ENCODE results near the gene INPP5A. TPM values are rescaled to one million over a fixed set of nuclear protein-coding genes. Genes with fewer than 3 reads are reported as not detected.

INPP5A gene
- total RNA-seq, 1 donor from 2014 or later, result 29.5 TPM

DNA sequence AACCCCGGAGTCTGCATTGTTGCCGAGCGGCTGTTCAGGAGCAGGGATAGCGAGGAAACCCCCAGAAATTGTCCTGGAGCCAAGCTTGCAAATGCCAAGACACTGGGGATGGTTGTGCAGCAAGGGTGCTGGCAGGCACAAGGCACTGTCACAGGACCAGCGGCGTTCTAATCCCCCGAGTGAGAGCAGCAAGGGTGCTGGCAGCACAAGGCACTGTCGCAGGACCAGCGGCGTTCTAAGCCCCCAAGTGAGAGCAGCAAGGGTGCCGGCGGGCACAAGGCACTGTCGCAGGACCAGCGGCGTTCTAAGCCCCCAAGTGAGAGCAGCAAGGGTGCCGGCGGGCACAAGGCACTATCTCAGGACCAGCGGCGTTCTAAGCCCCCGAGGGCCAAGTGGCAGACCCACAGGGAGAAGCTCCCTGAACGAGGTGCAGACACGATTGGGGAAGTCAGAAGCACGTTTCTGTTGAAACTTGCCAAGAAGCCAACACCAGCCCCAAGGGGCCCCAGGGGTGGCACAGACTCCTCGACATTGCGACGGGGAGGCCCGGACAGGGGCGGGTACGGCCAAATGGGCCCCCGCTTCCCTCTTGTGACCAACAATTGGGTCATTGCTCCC lies 40.4 kb upstream of the INPP5A start:
- FAIRE-seq (no peak), DNase-seq (ENCODE audit: low read depth) (no peak)
- no peaks in the 10 kb centered on the region for H3K27me3 ChIP-seq (ENCODE audit: control insufficient read depth, insufficient read depth, low read length)
- no peaks in the 10 kb centered on the region for H3K36me3 ChIP-seq (ENCODE audit: control insufficient read depth, insufficient read depth, low read length)
- TF ChIP-seq, protein P1, sequence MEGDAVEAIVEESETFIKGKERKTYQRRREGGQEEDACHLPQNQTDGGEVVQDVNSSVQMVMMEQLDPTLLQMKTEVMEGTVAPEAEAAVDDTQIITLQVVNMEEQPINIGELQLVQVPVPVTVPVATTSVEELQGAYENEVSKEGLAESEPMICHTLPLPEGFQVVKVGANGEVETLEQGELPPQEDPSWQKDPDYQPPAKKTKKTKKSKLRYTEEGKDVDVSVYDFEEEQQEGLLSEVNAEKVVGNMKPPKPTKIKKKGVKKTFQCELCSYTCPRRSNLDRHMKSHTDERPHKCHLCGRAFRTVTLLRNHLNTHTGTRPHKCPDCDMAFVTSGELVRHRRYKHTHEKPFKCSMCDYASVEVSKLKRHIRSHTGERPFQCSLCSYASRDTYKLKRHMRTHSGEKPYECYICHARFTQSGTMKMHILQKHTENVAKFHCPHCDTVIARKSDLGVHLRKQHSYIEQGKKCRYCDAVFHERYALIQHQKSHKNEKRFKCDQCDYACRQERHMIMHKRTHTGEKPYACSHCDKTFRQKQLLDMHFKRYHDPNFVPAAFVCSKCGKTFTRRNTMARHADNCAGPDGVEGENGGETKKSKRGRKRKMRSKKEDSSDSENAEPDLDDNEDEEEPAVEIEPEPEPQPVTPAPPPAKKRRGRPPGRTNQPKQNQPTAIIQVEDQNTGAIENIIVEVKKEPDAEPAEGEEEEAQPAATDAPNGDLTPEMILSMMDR (IDR thresholded peaks at IDR 0.05; ENCODE audit: insufficient read depth, low read length, severe bottlenecking), result no peak
- H3K4me3 ChIP-seq (ENCODE audit: low read depth, low read length), result no peak overlapping the region

DNA sequence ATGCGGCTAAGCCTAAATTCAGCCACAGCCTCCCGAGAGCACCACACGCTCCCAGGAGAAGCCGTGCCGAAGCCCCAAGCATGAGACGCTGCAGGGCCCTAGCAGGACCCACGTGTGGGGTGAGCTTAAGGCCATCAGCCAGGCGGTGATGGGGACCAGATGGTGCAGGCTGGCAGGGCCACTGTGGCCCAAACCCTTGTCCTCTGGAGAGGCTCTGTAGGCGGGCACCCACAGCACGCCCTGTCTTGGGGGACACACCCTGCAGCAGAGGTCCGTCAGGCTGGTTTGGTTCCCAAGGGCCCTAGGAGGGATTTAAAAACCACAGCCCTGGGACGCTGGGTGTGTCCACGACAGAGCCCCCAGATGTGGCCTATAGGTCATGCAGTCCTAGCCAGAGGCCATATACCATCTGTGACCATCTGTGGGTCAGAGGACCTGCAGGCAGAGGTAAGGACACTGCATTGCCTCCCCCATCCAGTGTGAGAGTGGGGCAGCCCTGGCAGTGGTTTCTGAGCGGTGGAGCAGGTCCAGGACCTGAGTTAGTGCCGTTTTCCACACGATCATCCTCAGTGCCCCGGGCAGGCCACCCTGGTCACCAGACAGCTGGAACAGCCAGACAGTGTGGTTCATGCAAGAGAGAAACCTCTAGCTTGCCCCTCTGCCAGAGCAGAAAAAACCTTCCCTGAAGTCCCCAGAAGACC lies 39.6 kb upstream of the INPP5A start:
- DNase-seq (ENCODE audit: low read depth) (no peak), FAIRE-seq (no peak)
- Histone ChIP-seq H3K36me3 (ENCODE audit: control insufficient read depth, insufficient read depth, low read length) (no peaks in the 10 kb centered on the region), H3K4me3 (ENCODE audit: low read depth, low read length) (no peak overlapping the region), H3K27me3 (ENCODE audit: control insufficient read depth, insufficient read depth, low read length) (peaks cover 2% of the 10 kb centered on the region)
- TF ChIP-seq, protein P1 (IDR thresholded peaks at IDR 0.05; ENCODE audit: insufficient read depth, low read length, severe bottlenecking), result no peak

DNA sequence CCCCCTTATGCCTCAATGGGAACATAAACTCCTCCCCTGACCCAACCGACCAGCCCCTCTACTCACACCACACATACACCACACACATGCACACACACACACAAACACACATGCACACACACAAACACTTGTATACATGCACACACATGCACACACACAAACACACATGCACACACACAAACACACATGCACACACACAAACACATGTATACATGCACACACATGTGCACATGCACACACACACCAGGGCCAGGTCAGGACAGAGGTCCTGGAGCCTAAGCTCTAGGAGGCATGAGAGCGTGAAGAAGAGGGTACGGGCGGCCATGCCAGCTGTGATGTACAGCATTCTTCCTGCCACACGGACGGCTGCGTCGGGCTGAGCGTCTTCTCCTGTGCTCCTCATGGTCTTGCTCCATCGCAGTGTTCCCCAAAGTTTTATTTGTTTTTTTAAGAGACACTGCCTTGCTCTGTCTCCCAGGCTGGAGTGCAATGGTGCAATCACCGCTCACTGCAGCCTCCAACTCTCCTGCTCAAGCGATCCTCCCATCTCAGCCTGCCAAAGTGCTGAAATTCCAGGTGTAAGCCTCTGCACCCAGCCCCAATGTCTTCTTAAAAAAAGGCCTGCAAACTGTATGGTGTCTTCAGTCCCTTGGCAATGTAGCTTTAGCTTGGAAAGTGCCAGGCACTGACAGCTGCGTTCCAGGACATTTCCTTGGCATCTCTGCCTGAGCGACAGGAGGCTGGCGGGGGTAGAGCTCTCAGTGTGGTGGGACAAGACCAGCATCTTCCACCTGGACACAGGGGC lies 38.8 kb upstream of the INPP5A start:
- DNase-seq (ENCODE audit: low read depth) (no peak), FAIRE-seq (no peak)
- no peak overlapping the region for H3K4me3 ChIP-seq (ENCODE audit: low read depth, low read length)
- peaks cover 2% of the 10 kb centered on the region for H3K27me3 ChIP-seq (ENCODE audit: control insufficient read depth, insufficient read depth, low read length)
- TF ChIP-seq, protein P1 (IDR thresholded peaks at IDR 0.05; ENCODE audit: insufficient read depth, low read length, severe bottlenecking), result no peak
- no peaks in the 10 kb centered on the region for H3K36me3 ChIP-seq (ENCODE audit: control insufficient read depth, insufficient read depth, low read length)

DNA sequence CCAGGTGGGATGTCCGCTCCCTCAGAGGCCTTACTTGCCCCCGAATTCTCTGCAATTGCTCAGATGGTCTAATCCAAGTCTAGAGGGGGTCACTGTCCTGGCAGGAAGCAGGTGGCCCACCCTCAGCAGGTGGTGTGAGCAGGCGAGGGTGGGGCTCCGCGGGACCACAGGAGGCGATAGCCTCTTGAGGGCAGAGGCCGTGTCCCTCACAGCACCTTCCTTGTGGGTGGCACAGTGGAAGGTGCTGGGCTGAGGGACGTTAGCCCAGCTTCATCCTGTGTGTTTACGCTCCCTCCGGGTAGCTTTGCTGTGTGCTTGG lies 38.3 kb upstream of the INPP5A start:
- Histone ChIP-seq H3K36me3 (ENCODE audit: control insufficient read depth, insufficient read depth, low read length) (no peaks in the 10 kb centered on the region), H3K4me3 (ENCODE audit: low read depth, low read length) (no peak overlapping the region), H3K27me3 (ENCODE audit: control insufficient read depth, insufficient read depth, low read length) (peaks cover 3% of the 10 kb centered on the region)
- no peak for FAIRE-seq
- TF ChIP-seq, protein P1 (IDR thresholded peaks at IDR 0.05; ENCODE audit: insufficient read depth, low read length, severe bottlenecking), result no peak
- DNase-seq (ENCODE audit: low read depth), result no peak

DNA sequence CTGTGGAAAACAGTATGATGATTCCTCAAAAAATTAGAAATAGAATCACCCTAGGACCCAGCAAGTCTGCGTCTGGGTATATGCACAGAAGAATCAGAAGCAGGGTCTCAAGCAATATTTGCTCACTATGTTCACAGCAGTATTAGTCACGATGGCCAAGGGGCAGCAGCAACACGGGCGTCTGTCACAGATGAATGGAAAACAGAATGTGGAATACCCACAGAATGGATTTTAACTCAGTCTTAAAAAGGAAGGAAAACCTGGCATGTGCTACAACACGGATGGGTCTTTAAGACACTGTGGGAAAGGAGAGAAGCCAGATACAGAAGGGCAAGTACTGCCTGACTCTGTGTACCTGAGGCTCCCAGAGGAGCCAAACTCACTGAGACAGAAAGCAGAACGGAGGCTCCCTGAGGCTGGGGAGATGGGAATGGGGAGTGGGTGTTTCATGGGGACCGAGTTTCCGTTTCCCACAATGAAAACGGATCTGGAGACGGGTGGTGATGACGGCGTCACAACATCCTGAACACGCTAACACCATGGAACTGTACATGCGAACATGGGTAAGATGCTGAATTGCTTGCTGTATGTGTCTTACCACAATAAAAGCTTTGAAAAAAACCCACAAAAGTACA lies 36.7 kb upstream of the INPP5A start:
- no peak for DNase-seq (ENCODE audit: low read depth)
- TF ChIP-seq, protein P1 (IDR thresholded peaks at IDR 0.05; ENCODE audit: insufficient read depth, low read length, severe bottlenecking), result no peak
- Histone ChIP-seq H3K27me3 (ENCODE audit: control insufficient read depth, insufficient read depth, low read length) (peaks cover 3% of the 10 kb centered on the region), H3K4me3 (ENCODE audit: low read depth, low read length) (no peak overlapping the region), H3K36me3 (ENCODE audit: control insufficient read depth, insufficient read depth, low read length) (no peaks in the 10 kb centered on the region)
- FAIRE-seq, result no peak

Data from bronchial epithelial cell (primary cell).